RCC 7860 (cell line): ENCODE measurements around the gene FSCN2.
A peak's percentile ranks its signal among the peaks of the same experiment; 100 is the strongest.

Source experiments
- DNase-seq: peaks from one replicate; pipeline ENCODE4 v3.0.0-alpha.2; 2015; ENCODE audit warnings: low spot score
- FAIRE-seq: peaks from 2 replicates; lab custom pipeline; 2012; peaks lifted over from hg19 to GRCh38; lab: Jason Lieb, UNC

The FSCN2 gene

GRCh38 chr17:81538651-81539570 is 10.7 kb downstream of the FSCN2 start:
- DNase-seq, result no peak
- no peak for FAIRE-seq

GRCh38 chr17:81539571-81539900 is 11.4 kb downstream of the FSCN2 start:
- no peak for DNase-seq
- no peak for FAIRE-seq

DNA sequence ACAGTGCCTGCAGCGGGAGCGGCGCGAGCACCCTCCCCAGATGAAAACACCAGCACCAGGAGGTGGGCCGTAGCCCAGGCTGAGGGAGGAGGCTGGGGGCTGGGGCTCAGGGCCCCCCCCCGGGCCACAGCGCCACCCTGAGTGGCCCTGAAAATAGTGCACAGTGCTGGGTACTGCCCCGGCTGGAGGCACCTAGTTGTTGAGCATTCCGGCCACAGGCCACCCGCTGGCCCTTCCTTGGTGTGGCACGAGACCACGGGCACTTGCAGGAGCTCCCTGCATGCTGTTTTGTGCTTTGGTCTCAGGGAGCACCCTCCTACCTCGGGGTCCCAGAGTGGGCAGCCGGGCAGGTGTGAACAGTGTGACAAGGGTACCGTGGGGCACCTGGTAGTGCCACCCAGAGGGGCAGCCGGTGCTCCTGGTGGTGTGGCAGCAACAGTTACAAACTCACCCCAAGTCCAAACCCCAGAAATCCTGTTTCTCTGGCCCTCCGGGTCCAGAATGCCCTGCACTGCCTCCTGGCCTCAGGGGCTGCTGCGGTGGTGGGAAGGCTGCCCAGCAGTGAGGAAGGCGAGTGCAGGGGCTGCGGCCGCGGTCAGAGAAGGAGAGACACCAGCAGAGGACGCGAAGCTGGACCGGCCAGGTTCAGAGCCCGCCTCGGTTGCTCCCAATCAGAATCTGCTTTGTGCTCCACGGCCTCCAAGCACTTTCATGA is 11.9 kb downstream of the FSCN2 start:
- no peak for FAIRE-seq
- DNase-seq, result no peak

GRCh38 chr17:81540676-81541027 is 12.5 kb downstream of the FSCN2 start:
- FAIRE-seq (no peak), DNase-seq (no peak)

DNA sequence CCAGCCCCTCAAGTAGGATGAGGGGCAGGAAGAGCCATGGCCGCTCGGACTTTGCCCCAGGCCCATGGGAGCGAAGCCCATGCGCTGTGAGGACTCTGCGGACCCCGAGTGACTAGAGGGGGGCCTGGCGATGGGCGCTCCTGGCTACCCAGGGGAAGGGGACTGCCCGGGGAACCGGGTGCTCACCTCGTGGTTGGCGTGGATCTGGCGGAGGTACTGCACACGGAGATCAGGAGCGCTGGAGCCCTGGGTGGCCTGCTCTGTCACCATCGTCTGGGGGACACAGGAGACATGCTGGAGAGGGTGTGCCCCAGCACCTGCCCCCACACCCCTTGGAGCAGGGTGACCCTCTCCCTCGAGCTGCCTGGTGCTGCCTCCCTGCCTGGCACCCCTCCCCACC is 12.9 kb downstream of the FSCN2 start:
- DNase-seq (no peak), FAIRE-seq (no peak)

DNA sequence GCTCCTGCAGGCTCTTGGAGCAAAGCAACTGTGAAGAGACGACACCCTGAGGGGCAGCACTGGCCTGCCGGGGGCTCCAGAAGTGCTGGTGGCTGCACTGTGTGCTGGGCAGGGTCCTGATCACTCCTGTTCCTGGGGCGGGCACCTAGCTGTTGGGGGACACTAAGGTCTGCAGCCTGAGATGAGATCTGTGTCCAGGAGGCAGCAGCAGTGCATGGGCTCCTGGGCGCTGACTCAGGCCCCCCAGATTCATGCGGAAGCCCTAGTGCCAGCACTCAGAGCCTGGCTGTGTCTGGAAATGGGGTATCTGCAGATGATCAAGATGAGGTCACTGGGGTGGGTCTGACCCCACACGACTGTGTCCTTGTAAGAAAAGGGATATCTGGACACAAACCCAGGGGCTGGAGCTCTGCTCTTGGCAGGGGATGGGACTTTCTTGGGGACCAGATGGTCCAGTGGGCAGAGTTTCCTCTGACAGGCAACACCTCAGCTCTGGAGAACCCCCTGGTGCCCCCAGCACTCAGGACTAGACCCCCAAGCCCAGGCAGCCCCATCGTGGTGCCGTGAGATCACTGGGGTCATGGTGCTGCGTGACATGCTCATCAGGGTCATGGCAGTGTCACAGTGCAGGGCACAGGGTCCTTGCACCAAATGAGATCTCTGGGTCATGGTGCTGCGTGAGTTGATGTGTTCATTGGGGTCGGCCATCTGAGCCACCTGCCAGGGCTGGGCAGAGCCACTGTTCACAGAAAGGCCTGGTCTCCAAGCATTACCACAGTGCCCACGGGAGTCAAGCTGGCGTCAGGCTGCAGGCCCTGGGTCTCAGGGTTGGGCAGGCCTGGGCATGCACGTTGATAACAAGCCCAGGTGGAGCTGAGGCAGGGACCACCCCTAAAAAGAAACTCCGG is 14.5 kb downstream of the FSCN2 start:
- FAIRE-seq, result no peak
- DNase-seq, result no peak

- DNase-seq (no peak), FAIRE-seq (no peak)
Observed at GRCh38 chr17:81543339-81543675, 15.1 kb downstream of the FSCN2 start.

DNA sequence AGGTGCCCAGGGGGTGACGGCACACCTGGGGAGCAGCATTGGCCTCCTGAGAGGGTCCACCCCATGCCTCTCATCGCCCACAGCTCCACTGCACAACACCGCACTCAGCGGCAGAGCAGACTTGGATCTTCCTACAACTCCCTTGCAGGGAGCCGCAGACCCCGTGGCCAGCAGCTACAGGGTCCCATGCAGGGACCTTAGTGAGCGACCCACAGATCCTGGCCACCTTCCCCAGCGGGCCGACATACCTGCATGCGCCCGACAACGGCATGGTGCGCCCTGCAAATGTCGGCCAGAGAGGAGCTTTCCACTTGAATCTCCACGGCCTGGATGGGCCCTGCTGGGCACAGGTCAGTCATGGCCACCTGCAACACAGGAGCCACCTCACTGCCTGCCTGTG is 15.6 kb downstream of the FSCN2 start:
- FAIRE-seq (no peak), DNase-seq (no peak)

- DNase-seq, result no peak
Observed at GRCh38 chr17:81544281-81544974, 16.3 kb downstream of the FSCN2 start.

DNA sequence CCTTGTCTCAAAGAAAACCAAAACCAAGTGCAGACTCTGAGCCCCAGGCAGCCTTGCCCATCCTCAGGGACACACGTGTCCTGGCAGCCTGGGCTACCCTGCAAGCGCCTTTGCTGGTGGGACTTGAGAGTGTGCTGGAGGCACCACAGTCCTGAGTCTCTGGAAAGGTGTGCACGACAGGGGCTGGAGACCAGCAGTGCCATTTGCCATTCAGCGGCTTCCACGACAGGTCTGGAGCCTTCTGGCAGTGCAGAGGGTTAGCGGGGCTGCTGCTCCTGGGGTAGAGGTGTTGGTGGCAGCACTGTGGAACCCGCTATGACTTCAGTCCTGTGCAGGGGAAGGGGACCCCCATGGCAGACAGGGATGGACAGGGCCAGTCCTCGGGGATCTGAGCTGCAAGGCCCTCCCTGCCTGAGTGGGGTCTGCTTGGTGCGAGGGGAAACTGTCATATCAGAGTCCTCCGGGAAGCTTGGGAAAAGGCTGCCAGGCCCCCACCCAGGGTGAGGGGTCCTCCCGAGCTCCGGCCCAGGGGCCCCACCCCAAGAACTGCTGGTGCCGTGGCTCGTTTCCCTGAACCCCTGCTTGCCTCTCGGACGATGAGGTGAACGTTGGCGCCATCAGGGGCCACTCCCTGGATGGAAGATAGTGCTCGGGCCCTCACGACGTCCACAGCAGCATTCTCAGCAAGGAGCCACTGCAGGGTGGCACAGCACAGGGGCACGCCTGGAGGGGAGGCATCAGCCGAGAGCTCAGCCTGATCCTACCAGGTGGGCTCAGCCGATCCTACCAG is 17.2 kb downstream of the FSCN2 start:
- DNase-seq (no peak), FAIRE-seq (no peak)

More at GRCh38 chr17:81544281-81544974, 16.3 kb downstream of the FSCN2 start:
- FAIRE-seq, result no peak

GRCh38 chr17:81546906-81547613 is 18.9 kb downstream of the FSCN2 start:
- no peak for FAIRE-seq
- DNase-seq, result no peak

DNA sequence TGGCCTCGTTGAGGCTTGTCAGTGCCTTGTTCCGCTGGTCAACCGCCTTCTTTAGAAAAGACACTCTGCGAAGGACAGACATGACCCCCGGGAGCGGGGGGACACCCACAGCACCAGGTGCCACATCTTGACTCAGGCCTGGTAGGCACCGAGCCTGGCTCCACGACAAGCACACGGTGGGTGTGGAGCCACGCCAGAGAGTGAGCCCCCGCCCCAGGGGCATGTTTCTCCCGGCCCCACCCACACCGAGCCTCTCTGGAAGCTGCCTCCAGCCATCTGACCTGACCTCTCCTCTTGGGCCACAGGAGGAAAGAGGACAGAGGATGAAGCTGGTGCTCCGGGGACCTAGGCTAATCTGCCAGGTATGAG is 19.4 kb downstream of the FSCN2 start:
- FAIRE-seq (no peak), DNase-seq (no peak)

GRCh38 chr17:81549031-81549557 is 20.9 kb downstream of the FSCN2 start:
- no peak for FAIRE-seq

DNA sequence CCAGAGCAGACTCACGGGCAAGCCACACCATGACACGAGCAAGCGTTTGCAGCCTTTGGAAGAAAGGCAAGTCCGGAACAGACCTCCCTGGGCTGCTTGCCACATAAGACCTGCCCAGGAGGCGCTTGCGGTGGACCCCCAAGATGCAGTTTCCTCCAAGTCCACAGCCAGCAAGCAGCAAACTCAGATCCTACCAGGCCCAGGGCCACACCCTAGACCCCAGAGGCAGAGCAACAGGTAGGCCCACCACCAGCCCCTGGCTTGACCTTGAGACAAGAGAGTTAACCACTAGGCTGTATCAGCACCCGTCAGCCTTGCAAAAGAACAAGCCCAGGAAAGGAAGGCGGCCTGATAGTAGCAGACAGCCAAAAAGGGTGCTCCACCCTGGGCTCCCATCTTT is 21.6 kb downstream of the FSCN2 start:
- DNase-seq (no peak), FAIRE-seq (no peak)

More at GRCh38 chr17:81549031-81549557, 20.9 kb downstream of the FSCN2 start:
- no peak for DNase-seq

DNA sequence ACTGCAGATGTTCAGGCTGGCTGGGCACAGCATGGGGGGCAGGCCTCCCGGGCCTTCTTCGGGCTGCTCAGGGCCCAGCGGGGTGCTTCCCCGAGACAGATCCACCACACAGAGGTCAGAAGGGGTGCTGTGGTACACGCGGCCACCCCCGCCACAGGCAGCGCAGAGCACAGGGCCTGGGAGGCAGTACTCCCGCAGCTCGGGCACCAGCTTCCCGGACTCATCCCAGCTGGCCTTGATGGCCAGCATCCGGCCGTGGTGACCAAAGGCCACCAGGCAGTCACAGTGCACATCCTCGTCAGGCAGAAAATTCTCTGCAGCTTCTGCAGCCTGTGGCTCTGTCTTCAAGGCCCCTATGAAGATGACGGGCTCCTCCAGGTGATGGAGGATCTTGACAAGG is 22.1 kb downstream of the FSCN2 start:
- FAIRE-seq (no peak), DNase-seq (no peak)

GRCh38 chr17:81550830-81551457 is 22.8 kb downstream of the FSCN2 start:
- no peak for DNase-seq
- FAIRE-seq, result no peak

DNA sequence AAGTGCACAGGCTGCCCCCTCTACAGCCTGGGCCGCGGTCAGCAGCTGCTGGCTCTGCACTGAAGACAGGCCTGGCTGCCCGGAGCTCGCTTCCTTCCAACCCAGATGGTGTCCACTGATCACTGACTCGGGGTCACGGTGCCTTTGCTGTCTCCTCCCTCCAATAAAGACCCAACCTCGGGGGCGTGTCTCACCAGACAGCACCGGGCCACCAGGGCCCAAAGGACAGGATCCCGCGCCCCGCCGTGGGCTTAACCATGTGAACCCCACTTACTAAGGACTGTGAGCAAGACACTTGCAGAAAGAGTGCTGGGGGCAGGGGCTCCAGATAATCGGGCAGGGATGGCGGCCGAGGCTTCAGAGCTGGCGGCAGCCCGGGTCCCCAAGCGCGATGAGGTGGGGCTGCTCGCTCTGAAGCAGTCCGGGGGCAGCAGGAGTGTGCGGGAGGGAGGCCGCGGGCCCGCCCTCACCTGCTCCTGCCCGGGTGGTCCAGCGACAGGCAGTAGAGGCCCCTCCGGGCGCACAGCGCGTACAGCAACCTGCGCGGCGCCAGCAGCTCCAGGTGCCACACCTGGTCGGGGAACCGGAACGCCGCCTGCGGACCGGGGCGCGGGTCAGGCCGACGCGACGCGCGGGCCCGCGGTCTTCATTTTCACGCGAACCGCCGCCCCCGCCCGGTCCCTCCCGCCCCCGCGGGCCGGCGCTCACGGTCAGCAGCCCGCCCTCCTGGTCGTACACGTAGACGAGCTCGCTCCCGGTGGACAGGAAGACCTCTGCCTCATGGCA is 23.5 kb downstream of the FSCN2 start:
- DNase-seq (peak; percentile 8), FAIRE-seq (no peak)
